T-helper 2 cell treated with Interferon-gamma antibody and Interleukin-4, amounts not matched to agents 100 ng/mL and 5 ng/mL, for 36 hours (primary cell): Measurements from ENCODE around the gene CFAP54. TPM values are rescaled to one million over a fixed set of nuclear protein-coding genes. Genes with fewer than 3 reads are reported as not detected.
"Not testable (repeated sequence)": the region's sequence is repeated elsewhere in the genome, so short reads cannot be mapped to it uniquely, and the experiment has no call there.

ENCODE experiments used
- intact Hi-C: fragments of 100-400 bp; cut with micrococcal nuclease; formaldehyde crosslinking; loops from one replicate; pipeline ENCODE4 v1.15.1; 2023
- total RNA-seq: library from RNA; stranded (reverse); gene quantifications from 2 replicates; pipeline ENCODE4 v1.2.3, GENCODE V29; 2022

CFAP54 gene
- total RNA-seq, 1 donor from 2014 or later: 0.30 TPM

- intact Hi-C loops: no loop called here
Observed at GRCh38 chr12:96513166-96513565, 23.8 kb downstream of the CFAP54 start.

DNA sequence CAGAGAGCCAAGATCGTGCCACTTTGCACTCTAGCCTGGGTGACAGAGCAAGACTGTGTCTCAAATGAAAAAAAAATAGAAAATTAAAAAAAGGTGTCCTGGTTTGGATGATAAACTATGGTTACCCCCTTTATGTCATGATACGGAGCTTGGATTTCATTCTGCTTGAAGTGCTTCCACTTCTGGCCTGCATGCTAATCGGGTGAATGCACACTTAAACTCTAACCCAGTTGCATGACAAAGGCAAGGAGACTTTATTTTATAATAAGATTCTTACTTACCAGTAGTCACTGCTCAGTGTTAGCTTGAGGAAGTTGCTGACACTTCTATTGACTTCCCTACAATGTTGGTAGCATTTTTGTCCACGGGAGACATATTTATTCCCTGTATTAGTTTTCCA is 24.3 kb downstream of the CFAP54 start:
- intact Hi-C loops: no loop called here

GRCh38 chr12:96514328-96514727 is 25.0 kb downstream of the CFAP54 start:
- intact Hi-C loops: no loop called here

GRCh38 chr12:96516472-96517430 is 27.4 kb downstream of the CFAP54 start:
- intact Hi-C loops: loop anchor here (1.0 to 5.0 kb wide), 6 partner anchors 27 to 454 kb away; partner anchors contain the start of gene CFAP54

DNA sequence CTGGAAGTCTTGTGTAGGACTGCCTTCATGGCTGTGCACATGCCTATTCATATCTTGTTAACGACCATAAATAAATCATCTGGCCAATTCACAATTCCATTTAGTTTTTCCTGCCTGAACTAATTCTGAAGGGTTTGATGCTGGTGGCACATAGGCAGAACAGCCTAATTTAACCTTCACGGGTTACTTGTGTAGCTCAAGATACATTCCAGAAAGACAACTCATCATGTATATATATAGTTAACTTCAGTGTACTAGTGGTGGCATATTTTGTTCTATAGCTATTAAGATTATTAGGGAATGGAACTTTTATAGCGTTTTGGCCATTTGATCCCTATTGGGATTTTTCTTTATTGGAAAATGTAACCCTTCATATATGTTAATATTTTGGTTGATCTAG is 31.4 kb downstream of the CFAP54 start:
- intact Hi-C loops: no loop called here

DNA sequence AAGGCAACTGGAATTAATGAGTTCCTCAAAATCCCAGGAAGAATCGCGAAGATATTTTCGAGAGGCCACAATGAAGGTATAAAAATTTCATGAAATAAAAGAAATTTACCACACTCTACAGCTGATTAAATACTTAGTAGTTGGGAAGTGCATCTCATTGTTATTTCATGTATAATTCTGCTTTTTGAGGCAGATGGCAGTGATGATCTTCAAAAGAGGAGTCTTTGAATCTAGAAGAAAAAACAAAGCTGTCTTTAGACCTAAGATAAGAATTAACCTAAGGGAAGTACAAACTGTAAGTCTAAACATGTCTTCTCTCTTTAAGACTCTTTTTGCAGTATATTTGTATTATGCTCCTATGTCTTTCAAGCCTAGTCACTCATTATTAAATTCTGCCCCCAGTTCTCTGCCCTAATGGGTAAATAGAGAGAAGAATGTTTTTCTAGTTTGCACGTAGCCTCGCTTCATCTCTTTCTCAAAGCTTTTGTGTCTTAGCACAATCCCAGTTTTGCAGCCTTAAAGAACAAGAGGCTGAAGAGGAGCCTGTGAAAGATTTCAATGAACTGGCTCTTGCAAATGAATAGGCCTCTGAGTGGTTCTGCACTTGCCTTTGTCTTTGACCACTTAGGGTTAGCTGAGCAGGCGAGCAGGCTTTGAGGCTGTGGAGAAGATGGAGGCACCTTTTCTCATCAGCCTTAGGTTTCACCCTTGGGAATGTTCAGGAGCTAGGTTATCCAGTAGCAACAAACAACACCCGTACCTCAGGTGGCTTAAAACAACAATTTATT is 32.7 kb downstream of the CFAP54 start:
- intact Hi-C loops: no loop called here

DNA sequence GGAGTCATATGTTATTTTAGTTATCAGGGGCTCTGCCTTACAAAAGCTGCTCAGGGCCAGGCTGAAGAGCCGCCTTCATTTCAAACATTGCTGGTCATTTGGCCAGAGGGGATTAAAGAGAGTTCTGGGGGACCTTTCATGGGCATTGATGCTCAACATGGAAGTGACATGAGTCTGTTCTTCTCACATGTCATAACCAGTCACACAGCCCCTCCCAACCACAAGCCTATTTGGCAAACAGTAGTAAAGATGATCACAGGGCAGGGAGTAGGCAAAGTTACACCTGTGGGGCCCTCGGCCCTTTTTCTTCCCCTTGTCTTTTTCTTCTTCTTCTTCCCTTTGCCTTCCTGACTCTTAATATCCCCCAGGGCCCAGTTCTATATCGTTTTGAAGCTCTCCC is 33.3 kb downstream of the CFAP54 start:
- intact Hi-C loops: no loop called here

DNA sequence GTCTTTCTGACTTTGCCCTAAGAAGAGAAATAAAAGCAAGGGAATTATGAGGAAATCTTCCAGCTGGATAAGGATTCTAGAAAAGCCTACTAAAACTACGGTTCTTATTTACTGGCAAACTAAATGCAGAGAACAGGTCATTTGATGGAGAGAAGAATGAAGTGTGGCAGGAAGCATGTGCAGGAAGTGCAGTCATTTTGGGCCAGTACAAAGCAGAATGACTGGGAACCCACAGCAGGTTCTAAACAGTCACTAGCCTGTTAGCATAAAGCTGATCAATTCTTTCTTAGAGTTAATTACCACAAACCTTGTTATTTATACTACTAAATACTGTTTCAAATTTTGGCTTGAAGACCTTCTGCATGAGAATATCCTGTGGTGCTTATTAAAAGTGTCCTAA is 36.7 kb downstream of the CFAP54 start:
- intact Hi-C loops: no loop called here

DNA sequence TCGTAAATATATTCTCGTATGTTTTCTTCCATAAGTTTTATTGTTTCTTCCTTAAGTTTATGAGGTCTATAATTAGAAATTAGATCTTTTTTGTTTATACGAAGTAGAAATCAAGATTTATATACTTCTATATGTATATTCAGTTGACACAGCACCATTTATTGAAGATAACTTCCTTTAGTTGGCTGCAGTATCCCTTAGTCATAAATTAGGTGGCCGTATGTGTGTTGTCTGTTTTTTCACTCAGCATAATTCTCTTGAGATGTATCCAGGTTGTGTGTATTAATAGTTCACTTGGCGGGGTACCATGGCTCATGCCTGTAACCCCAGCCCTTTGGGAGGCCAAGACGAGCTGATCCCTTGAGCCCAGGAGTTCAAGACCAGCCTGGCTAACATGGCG is 40.5 kb downstream of the CFAP54 start:
- intact Hi-C loops: no loop called here

DNA sequence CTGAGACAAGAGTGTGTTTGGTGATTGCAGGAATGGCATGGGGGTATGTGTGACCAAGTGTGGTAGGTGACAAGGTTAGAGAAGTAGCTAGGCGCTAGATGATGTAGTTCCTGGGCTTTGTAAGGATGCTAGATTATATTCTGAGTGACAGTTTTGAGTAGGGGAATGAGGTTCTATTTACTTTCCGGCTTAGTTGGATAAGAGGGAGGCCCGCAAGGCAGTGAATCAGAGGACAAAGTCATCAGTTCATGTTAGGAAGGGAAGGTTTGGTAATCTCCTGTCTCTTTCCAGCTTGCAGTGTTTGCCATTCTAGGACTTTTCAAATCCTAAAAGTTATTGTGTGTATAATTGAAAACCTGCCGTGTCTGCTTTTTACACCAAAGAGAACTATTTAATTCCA is 45.0 kb downstream of the CFAP54 start:
- intact Hi-C loops: no loop called here

DNA sequence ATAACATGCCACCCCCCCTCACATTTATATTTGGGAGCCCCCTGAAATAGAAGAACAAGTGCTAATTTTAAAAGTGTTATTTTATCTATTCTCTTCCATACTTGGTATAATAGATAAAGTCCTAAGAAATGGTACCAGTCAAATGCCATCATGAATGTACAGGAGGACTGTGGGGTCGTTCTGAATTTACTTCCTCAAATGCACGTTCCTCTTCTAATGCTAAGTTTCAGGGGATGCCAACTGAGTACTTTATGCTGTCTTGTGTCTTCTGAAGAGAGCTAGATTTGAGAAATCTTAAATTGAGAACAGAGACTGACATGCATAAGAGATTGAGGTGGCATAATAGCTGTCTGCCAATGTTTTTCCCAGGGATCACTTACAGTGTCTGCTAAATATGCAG is 59.0 kb downstream of the CFAP54 start:
- intact Hi-C loops: no loop called here

DNA sequence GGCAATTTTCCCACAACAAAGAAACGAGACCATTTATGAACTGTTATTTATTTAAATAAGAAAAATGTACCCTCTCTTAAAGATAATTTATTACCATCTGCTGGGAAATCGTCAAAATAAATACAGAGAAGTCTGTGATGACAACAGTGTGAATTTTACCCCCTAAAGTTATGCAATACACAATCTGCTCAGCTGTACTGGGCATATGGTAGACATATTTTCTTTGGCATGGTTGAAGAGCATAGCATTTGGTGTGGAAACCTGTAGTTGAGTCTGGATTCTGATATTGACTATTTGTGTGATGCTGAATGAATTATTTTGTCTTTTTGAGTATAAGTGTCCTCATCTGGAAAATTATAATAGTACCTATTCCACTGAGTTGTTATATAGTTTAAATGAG is 60.0 kb downstream of the CFAP54 start:
- intact Hi-C loops: no loop called here

GRCh38 chr12:96570579-96570978 is 81.2 kb downstream of the CFAP54 start:
- intact Hi-C loops: no loop called here

DNA sequence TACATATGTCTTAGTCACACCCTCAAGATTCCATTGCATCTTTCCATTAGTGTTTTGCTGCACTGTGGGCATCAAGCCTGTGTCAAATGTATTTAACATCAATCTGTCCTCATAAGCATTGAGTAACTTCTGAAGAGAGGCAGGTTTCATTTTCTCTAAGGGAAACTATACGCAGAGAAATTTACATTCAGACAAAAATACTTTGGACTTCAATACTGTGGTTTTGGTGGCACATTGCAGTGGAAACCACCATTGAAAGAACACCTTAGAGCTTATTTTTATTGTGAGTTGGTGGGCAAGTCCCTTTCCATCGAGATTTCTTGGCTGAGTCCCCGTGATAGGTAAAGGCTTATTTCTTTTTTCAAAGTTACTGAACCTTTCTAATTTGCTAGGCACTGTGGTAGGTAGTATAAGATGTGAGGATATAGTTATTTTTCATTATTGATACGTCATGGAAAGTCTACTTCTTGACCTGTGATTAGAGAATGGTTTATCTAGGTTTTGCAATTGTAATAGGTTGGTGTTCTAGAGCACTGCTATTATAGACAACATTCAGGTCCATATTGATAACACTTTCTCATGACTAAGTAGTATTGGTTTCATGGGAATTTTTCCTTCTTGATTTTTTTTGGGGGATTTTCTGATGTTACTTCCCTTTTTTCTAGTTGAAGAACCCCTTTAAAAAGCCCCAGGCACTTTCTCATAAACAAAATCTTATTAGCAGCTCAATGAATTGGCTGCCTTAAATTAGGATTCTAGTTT is 81.9 kb downstream of the CFAP54 start:
- intact Hi-C loops: no loop called here

- intact Hi-C loops: loop anchor here (1.0 to 5.0 kb wide), 7 partner anchors 329 to 1819 kb away; partner anchors contain the start of gene NEDD1
Observed at GRCh38 chr12:96578526-96579125, 89.2 kb downstream of the CFAP54 start.

DNA sequence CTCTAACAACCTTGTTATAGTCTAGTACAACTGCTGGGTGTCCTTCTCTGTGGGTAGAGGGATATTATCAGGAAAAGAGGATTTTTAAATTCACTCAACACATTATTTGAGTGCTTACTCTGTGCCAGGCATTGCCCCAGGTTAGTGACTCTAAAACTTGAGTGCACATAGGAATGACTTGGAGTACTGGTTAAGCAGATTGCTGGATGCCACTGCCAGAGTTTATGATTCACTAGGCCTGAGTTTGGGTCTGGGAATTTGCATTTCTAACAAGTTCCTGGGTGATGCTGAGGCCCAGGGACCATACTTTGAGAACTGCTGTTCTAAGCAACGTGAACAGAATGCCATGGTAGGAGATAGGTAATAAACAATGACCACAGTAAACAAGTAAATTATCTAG is 96.6 kb downstream of the CFAP54 start:
- intact Hi-C loops: no loop called here

GRCh38 chr12:96587691-96588090 is 98.3 kb downstream of the CFAP54 start:
- intact Hi-C loops: no loop called here

DNA sequence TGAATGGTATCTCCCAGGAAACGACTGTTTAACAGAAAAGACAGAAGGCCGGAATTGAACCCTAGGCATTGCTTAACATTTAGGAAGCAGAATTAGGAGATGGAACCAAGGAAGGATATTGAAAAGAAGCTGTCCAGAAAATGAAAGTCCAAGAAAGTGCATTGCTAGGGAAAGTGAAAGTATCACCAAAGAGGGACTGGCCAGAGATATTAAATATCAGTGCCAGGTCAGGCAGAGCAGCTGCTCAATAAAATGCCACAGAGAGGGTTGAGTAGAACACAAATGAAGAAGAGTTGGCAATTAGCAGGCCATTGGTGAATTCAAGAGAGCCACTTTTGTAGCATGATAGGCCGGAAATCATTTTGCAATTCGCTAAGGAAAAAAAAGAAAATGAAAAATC is 101.6 kb downstream of the CFAP54 start:
- intact Hi-C loops: no loop called here

GRCh38 chr12:96604374-96604773 is 115.0 kb downstream of the CFAP54 start:
- intact Hi-C loops: not testable (repeated sequence)

DNA sequence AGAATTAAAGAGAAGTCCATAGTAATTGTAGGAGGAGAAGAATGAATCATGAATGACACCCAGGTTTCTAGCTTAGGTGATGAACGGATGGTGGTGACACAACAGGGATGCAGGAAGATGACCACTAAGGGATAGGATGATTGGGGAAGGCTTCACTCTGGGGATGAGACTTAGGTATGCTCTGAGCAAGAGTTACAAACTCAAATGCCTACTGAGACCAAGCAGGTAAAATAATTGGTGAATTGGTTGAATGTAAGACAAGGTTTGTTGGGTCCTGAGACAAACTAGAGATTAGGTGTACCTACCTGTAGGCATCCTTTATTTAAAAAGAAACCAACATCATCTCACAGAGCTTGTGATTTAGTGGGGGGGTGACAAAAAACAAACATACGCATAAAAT is 116.3 kb downstream of the CFAP54 start:
- intact Hi-C loops: no loop called here

- intact Hi-C loops: no loop called here
Observed at GRCh38 chr12:96606134-96606533, 116.8 kb downstream of the CFAP54 start.
